HG02938 (cell line): ENCODE data around the gene WDR20.
"Not testable (repeated sequence)": the region's sequence is repeated elsewhere in the genome, so short reads cannot be mapped to it uniquely, and the experiment has no call there.

Experiments
- ATAC-seq: cut with Tn5 transposase; IDR thresholded peaks from one replicate; pipeline ENCODE4 v1.9.1; 2021; ENCODE audit warnings: mild to moderate bottlenecking, moderate library complexity; ENCODE audit not compliant: unreplicated experiment

The WDR20 gene, protein sequence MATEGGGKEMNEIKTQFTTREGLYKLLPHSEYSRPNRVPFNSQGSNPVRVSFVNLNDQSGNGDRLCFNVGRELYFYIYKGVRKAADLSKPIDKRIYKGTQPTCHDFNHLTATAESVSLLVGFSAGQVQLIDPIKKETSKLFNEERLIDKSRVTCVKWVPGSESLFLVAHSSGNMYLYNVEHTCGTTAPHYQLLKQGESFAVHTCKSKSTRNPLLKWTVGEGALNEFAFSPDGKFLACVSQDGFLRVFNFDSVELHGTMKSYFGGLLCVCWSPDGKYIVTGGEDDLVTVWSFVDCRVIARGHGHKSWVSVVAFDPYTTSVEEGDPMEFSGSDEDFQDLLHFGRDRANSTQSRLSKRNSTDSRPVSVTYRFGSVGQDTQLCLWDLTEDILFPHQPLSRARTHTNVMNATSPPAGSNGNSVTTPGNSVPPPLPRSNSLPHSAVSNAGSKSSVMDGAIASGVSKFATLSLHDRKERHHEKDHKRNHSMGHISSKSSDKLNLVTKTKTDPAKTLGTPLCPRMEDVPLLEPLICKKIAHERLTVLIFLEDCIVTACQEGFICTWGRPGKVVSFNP

DNA sequence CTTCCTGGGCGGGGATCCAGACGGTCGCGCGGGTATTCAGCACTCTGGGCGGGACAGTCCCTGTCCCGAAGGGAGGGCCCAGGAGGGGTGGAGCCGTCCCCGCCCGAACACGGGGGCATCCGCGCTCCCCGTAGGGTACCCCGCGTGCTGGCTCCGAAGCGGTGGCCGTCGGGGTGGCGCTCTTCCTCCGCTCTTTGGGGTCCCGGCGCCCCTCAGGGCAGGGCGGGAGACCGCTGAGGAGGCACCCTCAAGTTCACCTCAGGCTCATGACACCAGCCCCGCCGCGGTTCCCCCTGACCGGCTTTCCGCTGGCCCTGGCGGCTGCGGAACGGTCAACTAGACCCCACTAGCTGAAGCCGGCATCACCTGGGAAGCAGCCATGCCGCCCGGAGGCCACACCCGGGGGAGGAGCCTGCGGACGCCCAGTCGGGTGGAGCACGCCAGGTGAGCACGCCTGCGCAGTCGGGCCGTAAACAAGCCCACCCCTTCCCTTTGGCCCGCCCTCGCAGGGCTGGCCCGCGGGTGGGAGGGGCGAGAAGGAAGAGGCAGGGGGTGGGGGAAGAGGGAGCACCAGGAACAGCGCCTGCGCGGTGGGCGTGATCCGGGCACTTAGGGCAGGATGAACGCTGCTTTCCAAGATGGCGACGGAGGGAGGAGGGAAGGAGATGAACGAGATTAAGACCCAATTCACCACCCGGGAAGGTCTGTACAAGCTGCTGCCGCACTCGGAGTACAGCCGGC lies at the start of gene WDR20:
Gene WDR20, plus strand, starts transcription at position 612 of the 741 bp plus-strand sequence. Its CDS starts 27 bp downstream, at position 639.
- peak; percentile 83 for ATAC-seq

DNA sequence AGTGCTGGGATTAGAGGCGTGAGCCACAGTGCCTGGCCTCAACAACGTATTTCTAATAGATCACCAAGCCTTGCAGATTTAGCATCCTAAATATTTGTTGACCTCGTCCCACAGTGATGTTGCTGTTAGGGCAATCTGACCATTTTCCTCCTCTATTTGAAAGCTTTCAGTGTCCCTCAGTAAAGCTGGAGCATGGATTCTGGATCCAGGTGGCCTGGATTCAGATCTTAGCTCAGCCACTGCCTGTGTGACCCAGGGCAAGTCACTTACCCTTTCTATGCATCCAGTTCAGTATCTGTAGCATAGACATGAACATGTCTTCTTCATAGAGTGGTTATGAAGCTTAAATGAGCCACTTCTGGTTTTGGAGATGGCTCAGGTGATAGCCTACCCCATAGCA lies 49.0 kb upstream of the WDR20 start:
- ATAC-seq, result no peak

- no peak for ATAC-seq
Measured at GRCh38 chr14:102092806-102093205, 46.9 kb upstream of the WDR20 start.

DNA sequence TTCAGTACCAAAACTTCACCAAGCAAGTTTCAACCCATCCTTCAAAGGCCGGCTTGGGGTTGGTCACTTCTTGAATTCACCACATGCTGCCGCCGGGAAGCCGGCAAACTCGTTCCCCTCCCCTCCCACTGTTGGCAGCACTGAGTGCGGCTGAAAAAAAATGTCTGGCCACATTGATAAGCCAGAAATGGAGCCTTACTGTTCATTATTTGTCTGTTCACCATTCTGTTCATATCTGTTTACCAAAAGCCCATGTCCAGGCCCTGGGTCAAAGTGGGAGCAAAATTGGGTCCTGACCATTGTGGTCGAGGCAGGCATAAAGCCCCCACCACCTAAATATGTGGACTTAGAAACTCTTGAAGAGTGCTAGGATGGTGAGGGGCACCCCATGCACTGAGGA lies 45.6 kb upstream of the WDR20 start:
- ATAC-seq, result no peak

DNA sequence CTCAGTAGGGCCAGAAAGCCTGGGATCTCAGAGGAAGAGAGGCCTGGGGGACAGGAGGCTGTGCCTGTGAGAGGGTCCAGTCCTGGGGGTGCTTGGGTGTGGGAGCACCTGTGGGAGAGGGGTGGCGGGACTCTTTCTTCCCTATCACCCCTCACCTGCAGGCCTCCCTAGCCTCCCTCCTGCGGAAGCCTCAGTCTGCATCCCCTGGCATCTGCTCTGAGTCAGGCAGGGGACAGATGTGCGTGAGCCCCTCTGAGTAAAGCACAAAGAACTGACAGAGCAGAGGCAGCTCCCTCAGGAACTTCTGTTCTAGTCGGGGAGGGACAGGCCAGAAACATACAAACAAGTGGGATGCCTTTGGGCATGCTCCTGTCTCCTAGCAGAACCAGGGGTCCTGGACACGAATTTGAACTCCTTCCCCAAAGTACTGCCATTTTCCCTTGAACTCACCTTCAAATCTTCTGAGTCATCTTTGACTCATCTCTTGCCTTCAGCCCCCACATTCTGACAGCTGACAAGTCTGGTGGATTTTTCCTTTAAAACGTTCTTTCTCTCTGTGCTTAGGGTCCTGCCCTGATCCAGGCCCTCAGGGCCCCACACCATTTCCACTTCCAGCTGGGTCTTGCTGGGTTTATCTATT lies 44.3 kb upstream of the WDR20 start:
- no peak for ATAC-seq

DNA sequence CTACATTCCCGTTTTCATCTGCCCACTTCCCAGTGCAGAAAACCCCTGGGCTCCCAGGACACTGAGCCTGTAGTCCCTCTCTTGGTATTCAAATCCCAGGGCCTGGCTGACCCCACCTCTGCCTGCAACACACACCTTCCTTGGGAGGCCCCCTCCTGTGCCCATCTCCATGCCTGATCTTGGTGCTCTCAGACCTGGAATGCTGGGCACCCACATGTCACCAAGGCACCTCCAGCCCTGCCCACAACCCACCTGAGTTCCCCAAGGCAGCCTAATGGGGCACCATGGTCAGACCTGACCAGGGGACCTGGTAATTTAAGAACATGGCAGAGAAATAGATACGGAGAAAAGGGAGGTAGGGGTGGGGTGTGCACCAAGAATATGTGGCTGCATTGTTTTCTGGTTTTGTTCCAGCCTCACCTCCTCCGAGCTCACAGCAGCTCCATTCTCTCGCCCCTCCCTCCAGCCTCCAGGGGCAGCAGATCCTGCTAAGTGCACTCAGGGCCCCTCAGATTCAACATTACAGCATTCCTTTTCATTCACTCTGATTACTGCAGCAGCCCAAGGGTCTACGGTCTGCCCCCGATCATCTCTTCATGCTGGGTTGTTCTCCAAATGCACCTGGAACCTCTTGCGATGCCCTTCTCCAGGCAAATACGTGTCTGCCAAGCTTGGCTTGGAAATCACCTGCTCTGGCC lies 43.7 kb upstream of the WDR20 start:
- no peak for ATAC-seq

- no peak for ATAC-seq
Measured at GRCh38 chr14:102096569-102097188, 43.0 kb upstream of the WDR20 start.

GRCh38 chr14:102097441-102098135 lies 42.1 kb upstream of the WDR20 start:
- ATAC-seq, result no peak

GRCh38 chr14:102103062-102103695 lies 36.5 kb upstream of the WDR20 start:
- ATAC-seq, result peak; percentile 51

- no peak for ATAC-seq
Measured at GRCh38 chr14:102105369-102105768, 34.3 kb upstream of the WDR20 start.

DNA sequence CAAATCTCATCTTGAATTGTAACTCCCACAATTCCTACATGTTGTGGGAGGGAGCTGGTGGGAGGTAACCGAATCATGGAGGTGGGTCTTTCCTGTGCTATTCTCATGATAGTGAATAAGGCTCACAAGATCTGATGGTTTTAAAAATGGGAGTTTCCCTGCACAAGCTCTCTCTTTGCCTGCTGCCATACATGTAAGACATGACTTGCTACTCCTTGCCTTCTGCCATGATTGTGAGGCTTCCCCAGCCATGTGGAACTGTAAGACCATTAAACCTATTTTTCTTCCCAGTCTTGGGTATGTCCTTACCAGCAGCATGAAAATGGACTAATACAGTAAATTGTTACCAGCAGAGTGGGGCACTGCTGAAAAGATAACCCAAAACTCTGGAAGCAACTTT lies 30.4 kb upstream of the WDR20 start:
- ATAC-seq, result not testable (repeated sequence)

DNA sequence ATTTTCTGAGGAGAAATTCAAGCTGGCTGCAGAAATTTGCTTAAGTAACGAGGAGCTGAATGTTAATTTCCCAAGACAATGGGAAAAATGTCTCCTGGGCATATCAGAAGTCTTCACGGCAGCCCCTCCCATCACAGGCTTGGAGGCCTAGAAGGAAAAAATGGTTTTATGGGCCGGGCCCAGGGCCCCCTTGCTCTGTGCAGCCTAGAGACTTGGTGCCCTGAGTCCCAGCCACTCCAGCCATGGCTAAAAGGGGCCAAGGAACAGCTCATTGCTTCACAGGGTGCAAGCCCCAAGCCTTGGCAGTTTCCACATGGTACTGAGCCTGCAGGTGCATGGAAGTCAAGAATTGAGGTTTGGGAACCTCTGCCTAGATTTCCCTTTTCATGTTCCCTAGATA lies 28.6 kb upstream of the WDR20 start:
- no peak for ATAC-seq

DNA sequence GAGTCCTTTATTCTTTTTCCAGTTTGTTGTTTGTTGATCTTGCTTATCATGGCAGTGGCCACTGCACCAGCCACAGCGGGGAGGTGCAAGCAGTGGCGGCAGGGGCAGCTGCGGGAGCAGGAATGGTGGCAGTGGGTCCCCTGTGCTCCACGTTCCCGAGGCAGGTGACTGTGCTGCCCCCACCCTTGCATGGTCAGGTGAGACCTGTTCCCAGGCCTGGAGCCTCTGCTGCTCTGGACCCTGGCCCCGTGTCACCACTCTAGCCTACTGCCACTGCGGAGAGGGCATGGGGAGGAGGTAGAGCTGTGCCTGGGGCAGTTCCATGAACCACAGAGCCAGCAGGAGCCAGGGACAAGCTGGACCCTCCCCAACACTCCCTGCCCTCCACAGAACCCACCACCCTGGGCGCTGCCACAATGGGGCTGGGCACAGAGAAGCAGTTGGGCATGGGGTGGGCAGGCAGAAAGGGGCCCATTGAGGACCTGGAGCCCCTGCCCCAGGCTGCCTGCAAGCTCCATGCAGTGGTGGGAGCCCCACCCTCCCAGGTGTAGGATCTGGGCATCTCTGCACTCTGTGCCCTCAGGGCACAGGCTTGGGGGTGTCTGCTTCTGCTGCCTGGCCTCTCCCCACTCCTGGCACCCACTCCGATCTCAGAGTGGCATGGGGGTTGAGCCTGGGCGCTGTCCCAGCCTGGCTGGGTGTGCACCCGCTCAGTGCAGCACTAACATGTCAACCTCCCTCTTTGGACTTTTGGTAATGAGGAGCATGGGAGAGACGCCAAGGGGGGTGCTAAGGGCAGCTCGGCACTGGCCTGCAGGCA lies 23.1 kb upstream of the WDR20 start:
- no peak for ATAC-seq

DNA sequence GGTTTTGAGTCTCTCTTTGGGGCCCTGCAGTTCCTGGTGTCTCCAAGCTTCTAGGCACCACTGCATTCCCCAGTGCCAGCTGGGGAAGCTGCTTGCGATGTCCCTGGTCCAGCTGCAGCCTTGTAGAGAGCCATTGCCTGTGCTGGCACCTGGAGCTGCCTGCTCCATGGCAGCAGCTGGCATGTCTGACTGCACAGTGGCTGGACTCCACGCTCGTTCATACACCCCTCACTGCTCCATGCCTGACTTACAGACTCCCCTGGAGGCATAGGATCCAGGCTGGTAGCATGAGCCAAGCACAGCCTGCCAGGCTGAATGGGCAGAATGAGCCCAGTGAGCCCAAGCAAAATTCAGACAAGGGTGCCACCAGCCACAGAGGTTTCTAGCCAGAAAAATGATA lies 21.8 kb upstream of the WDR20 start:
- ATAC-seq, result no peak

GRCh38 chr14:102120888-102121287 lies 18.8 kb upstream of the WDR20 start:
- no peak for ATAC-seq

GRCh38 chr14:102121567-102121966 lies 18.1 kb upstream of the WDR20 start:
- ATAC-seq, result no peak

- ATAC-seq, result no peak
Measured at GRCh38 chr14:102124419-102124818, 15.3 kb upstream of the WDR20 start.

DNA sequence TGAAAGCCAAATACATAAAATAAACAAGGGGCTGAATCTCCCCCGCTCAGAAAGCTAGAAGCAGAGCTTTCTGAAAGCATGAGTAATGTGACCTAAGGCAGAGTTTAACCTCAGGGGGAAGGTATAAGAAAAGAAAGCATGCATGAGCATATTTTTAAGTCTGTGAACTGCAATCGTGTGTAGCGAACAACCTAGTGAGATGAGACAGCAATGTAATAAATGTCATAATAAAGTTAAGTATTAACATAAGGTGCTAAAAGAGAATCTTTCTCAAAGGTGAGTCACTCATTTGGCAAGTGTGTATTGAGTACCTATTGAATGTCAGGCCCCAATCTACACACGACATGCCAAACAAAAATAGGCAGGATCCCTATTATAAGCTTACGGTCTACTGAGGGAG lies 14.2 kb upstream of the WDR20 start:
- no peak for ATAC-seq
